Mesendoderm (in vitro differentiated cells): ENCODE data around the gene RHBDF2.

Experiments
- DNase-seq: peaks from one replicate; pipeline ENCODE4 v3.0.0; 2013
- H2AK5ac ChIP-seq: 2 replicates; pipeline ENCODE4 v1.6.1; 2013; ENCODE audit warnings: low read length, inconsistent platforms
- H2BK120ac ChIP-seq: 2 replicates; pipeline ENCODE4 v1.6.1; 2013; ENCODE audit warnings: low read depth, mild to moderate bottlenecking, low read length, moderate library complexity, mixed read lengths
- H2BK15ac ChIP-seq: replicated peaks from 2 replicates; pipeline ENCODE4 v1.6.1; 2013; ENCODE audit warnings: low read depth, mild to moderate bottlenecking, moderate library complexity
- H2BK5ac ChIP-seq: 2 replicates; pipeline ENCODE4 v1.6.1; 2013; ENCODE audit warnings: low read length, inconsistent platforms
- H3K18ac ChIP-seq: 2 replicates; pipeline ENCODE4 v1.6.1; 2013; ENCODE audit warnings: mild to moderate bottlenecking, low read length, mixed read lengths
- H3K23ac ChIP-seq: one replicate; pipeline ENCODE4 v1.6.1; 2013; ENCODE audit warnings: low read length
- H3K27ac ChIP-seq: 2 replicates; pipeline ENCODE4 v1.5.1; 2013; ENCODE audit warnings: low read depth, mild to moderate bottlenecking, inconsistent platforms, low read length, moderate library complexity
- H3K27me3 ChIP-seq: 2 replicates; pipeline ENCODE4 v1.6.1; 2013; ENCODE audit warnings: low read length, control low read depth, mild to moderate bottlenecking, inconsistent platforms; ENCODE audit not compliant: insufficient read depth, poor library complexity
- H3K36me3 ChIP-seq: 2 replicates; pipeline ENCODE4 v1.6.1; 2013; ENCODE audit warnings: low read length, inconsistent platforms; ENCODE audit not compliant: control insufficient read depth, insufficient read depth
- H3K4ac ChIP-seq: one replicate; pipeline ENCODE4 v1.6.1; 2013; ENCODE audit warnings: low read depth, mild to moderate bottlenecking, low read length, moderate library complexity
- H3K4me1 ChIP-seq: 2 replicates; pipeline ENCODE4 v1.6.1; 2013; ENCODE audit warnings: low read depth, low read length, inconsistent platforms; ENCODE audit not compliant: control insufficient read depth
- H3K4me2 ChIP-seq: 2 replicates; pipeline ENCODE4 v1.6.1; 2013; ENCODE audit warnings: low read length
- H3K4me3 ChIP-seq: 2 replicates; pipeline ENCODE4 v1.5.1; 2013; ENCODE audit warnings: mild to moderate bottlenecking, low read length
- H3K56ac ChIP-seq: one replicate; pipeline ENCODE4 v1.6.1; 2013; ENCODE audit warnings: low read length
- H3K79me1 ChIP-seq: 2 replicates; pipeline ENCODE4 v1.6.1; 2013; ENCODE audit warnings: low read length, inconsistent platforms
- H3K79me2 ChIP-seq: 2 replicates; pipeline ENCODE4 v1.6.1; 2013; ENCODE audit warnings: mild to moderate bottlenecking, low read length; ENCODE audit not compliant: control insufficient read depth, insufficient read depth
- H3K9ac ChIP-seq: 2 replicates; pipeline ENCODE4 v1.6.1; 2013; ENCODE audit warnings: low read length, inconsistent platforms
- H4K5ac ChIP-seq: one replicate; pipeline ENCODE4 v1.6.1; 2013; ENCODE audit warnings: low read length
- H4K8ac ChIP-seq: one replicate; pipeline ENCODE4 v1.6.1; 2013; ENCODE audit warnings: low read depth, mild to moderate bottlenecking, control low read depth, low read length, moderate library complexity
- WGBS: extraction: QIAGEN DNeasy Blood & Tissue Kit; methylation state at CpG from one replicate; pipeline ENCODE4 v1.1.7; 2013; ENCODE audit warnings: low lambda C conversion rate, missing lambda C conversion rate; ENCODE audit not compliant: insufficient coverage; ENCODE audit errors: extremely low coverage; 5-methylcytosine and 5-hydroxymethylcytosine counted together

Gene RHBDF2

GRCh38 chr17:76485569-76485968 is 15.7 kb downstream of the RHBDF2 start:
- no peak overlapping the region for H4K8ac ChIP-seq

GRCh38 chr17:76484228-76484725 is 16.9 kb downstream of the RHBDF2 start:
- H3K36me3 ChIP-seq = no peaks in the 10 kb centered on the region
- no CpG with 5 or more reads among the region's 11 CpGs for WGBS
- no peak overlapping the region for H3K56ac ChIP-seq
- H2BK120ac ChIP-seq = no peak overlapping the region
- no peak overlapping the region for H2BK5ac ChIP-seq
- no peak overlapping the region for H3K4me3 ChIP-seq
- H3K9ac ChIP-seq = no peak overlapping the region
- DNase-seq = no peak
- no peak overlapping the region for H3K4me2 ChIP-seq
- H4K5ac ChIP-seq = no peak overlapping the region
- no peak overlapping the region for H2AK5ac ChIP-seq
- H3K4me1 ChIP-seq = no peaks in the 10 kb centered on the region
- no peaks in the 10 kb centered on the region for H3K27me3 ChIP-seq
- H3K18ac ChIP-seq = no peak overlapping the region
- no peak overlapping the region for H4K8ac ChIP-seq
- no peak overlapping the region for H3K27ac ChIP-seq
- no peak overlapping the region for H3K23ac ChIP-seq
- H3K79me1 ChIP-seq = no peaks in the 10 kb centered on the region
- no peak overlapping the region for H2BK15ac ChIP-seq
- H3K79me2 ChIP-seq = no peaks in the 10 kb centered on the region
- no peak overlapping the region for H3K4ac ChIP-seq

More at GRCh38 chr17:76485569-76485968, 15.7 kb downstream of the RHBDF2 start:
- Histone ChIP-seq H3K27ac (no peak overlapping the region), H2BK15ac (no peak overlapping the region), H2BK120ac (no peak overlapping the region), H3K4me1 (no peaks in the 10 kb centered on the region), H3K36me3 (no peaks in the 10 kb centered on the region), H3K4ac (no peak overlapping the region), H4K5ac (no peak overlapping the region), H3K27me3 (no peaks in the 10 kb centered on the region), H2AK5ac (no peak overlapping the region), H2BK5ac (no peak overlapping the region), H3K79me2 (no peaks in the 10 kb centered on the region), H3K9ac (no peak overlapping the region), H3K4me2 (no peak overlapping the region), H3K56ac (no peak overlapping the region), H3K23ac (no peak overlapping the region), H3K4me3 (no peak overlapping the region), H3K79me1 (no peaks in the 10 kb centered on the region), H3K18ac (no peak overlapping the region)
- no peak for DNase-seq
- WGBS = no CpG with 5 or more reads among the region's 11 CpGs

GRCh38 chr17:76481071-76481655 is 20.1 kb downstream of the RHBDF2 start:
- Histone ChIP-seq H3K27me3 (no peaks in the 10 kb centered on the region), H3K4ac (no peak overlapping the region), H3K56ac (no peak overlapping the region), H3K4me1 (no peaks in the 10 kb centered on the region), H2BK120ac (no peak overlapping the region), H3K18ac (no peak overlapping the region), H4K5ac (no peak overlapping the region), H3K23ac (no peak overlapping the region), H3K9ac (no peak overlapping the region), H3K36me3 (no peaks in the 10 kb centered on the region), H2AK5ac (no peak overlapping the region), H4K8ac (no peak overlapping the region), H3K79me2 (no peaks in the 10 kb centered on the region), H3K27ac (no peak overlapping the region), H2BK5ac (no peak overlapping the region), H3K4me2 (no peak overlapping the region), H2BK15ac (no peak overlapping the region), H3K79me1 (no peaks in the 10 kb centered on the region), H3K4me3 (no peak overlapping the region)
- no peak for DNase-seq
- no CpG with 5 or more reads among the region's 21 CpGs for WGBS

- no peak overlapping the region for H3K4me2 ChIP-seq
- no peak overlapping the region for H2BK5ac ChIP-seq
- H3K4me1 ChIP-seq = no peaks in the 10 kb centered on the region
- no peak overlapping the region for H3K23ac ChIP-seq
- DNase-seq = no peak
- no peak overlapping the region for H3K18ac ChIP-seq
- no peak overlapping the region for H3K56ac ChIP-seq
- no peaks in the 10 kb centered on the region for H3K79me2 ChIP-seq
- H3K4ac ChIP-seq = no peak overlapping the region
- H2BK120ac ChIP-seq = no peak overlapping the region
- H2AK5ac ChIP-seq = no peak overlapping the region
- no peaks in the 10 kb centered on the region for H3K27me3 ChIP-seq
- H4K8ac ChIP-seq = no peak overlapping the region
- no peak overlapping the region for H4K5ac ChIP-seq
- no peak overlapping the region for H2BK15ac ChIP-seq
- H3K79me1 ChIP-seq = no peaks in the 10 kb centered on the region
- WGBS = no CpG with 5 or more reads among the region's 15 CpGs
- no peaks in the 10 kb centered on the region for H3K36me3 ChIP-seq
- no peak overlapping the region for H3K4me3 ChIP-seq
- H3K27ac ChIP-seq = no peak overlapping the region
- no peak overlapping the region for H3K9ac ChIP-seq
Measured at GRCh38 chr17:76480632-76481031, 20.6 kb downstream of the RHBDF2 start.

DNA sequence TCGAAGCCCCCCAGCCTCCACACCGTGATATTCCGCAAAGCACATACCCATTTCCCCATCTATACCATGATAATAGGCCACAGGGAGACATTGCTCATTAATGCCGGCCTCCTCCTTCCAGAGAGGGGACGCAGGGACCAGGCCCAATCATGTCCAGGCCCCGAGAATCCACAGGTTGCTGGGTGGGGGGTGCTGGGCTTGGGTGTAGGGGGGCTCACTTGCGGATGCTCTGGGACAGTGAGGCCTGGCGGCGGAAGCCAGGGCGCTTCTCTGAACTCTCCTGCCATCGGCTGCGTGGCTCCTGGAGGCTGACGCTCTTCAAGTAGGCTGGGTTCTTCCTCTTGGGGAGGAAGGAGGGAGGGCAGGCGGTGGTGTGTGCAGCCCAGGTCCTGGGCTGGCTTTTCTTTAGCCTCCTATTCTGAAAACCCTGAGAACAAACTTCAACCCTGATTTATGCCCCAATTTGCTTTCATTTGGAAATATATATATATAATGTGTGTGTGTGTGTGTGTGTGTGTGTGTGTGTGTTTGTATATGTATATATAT is 21.6 kb downstream of the RHBDF2 start:
- Histone ChIP-seq H3K4ac (no peak overlapping the region), H3K18ac (no peak overlapping the region), H3K27me3 (no peaks in the 10 kb centered on the region), H3K4me2 (no peak overlapping the region), H3K79me1 (no peaks in the 10 kb centered on the region), H3K79me2 (no peaks in the 10 kb centered on the region), H3K56ac (no peak overlapping the region), H3K9ac (no peak overlapping the region), H4K8ac (no peak overlapping the region), H2BK120ac (no peak overlapping the region), H3K4me1 (no peaks in the 10 kb centered on the region), H3K23ac (no peak overlapping the region), H3K4me3 (no peak overlapping the region), H2BK5ac (no peak overlapping the region), H3K27ac (no peak overlapping the region), H3K36me3 (no peaks in the 10 kb centered on the region), H2BK15ac (no peak overlapping the region), H4K5ac (no peak overlapping the region), H2AK5ac (no peak overlapping the region)
- DNase-seq = no peak
- no CpG with 5 or more reads among the region's 14 CpGs for WGBS
